NCI-H2196 treated with DMSO at 0.1 percent for 48 hours (cell line): ENCODE results near the gene KRT2.

ENCODE experiments used
- DNase-seq: peaks from one replicate; lab custom pipeline; 2025; ENCODE audit not compliant: unreplicated experiment; lab: John Stamatoyannopoulos, UW

The KRT2 gene

GRCh38 chr12:52651726-52652261 lies at the start of gene KRT2:
KRT2 (minus strand) TSS chr12:52652211; CDS start chr12:52652142, 69 bp downstream.
- no peak for DNase-seq

GRCh38 chr12:52701281-52701680 lies 49.3 kb upstream of the KRT2 start:
- DNase-seq, result no peak

- no peak for DNase-seq
These were observed 47.9 kb upstream of the KRT2 start for GRCh38 chr12:52699960-52700359.

- DNase-seq, result no peak
These were observed 47.4 kb upstream of the KRT2 start for GRCh38 chr12:52699373-52699772.

GRCh38 chr12:52698651-52699340 lies 46.8 kb upstream of the KRT2 start:
- no peak for DNase-seq

- no peak for DNase-seq
These were observed 45.1 kb upstream of the KRT2 start for GRCh38 chr12:52697058-52697582.

- no peak for DNase-seq
These were observed 44.6 kb upstream of the KRT2 start for GRCh38 chr12:52696588-52696987.

GRCh38 chr12:52695039-52695438 lies 43.0 kb upstream of the KRT2 start:
- DNase-seq, result no peak

- DNase-seq, result no peak
These were observed 42.1 kb upstream of the KRT2 start for GRCh38 chr12:52694151-52694550.

- no peak for DNase-seq
These were observed 41.2 kb upstream of the KRT2 start for GRCh38 chr12:52693261-52693660.

- no peak for DNase-seq
These were observed 40.2 kb upstream of the KRT2 start for GRCh38 chr12:52692254-52692653.

GRCh38 chr12:52691841-52692150 lies 39.8 kb upstream of the KRT2 start:
- DNase-seq, result no peak

GRCh38 chr12:52691076-52691840 lies 39.2 kb upstream of the KRT2 start:
- DNase-seq, result no peak

GRCh38 chr12:52690351-52691075 lies 38.5 kb upstream of the KRT2 start:
- no peak for DNase-seq

- no peak for DNase-seq
These were observed 37.9 kb upstream of the KRT2 start for GRCh38 chr12:52689936-52690335.

GRCh38 chr12:52689239-52689638 lies 37.2 kb upstream of the KRT2 start:
- no peak for DNase-seq

- DNase-seq, result no peak
These were observed 36.5 kb upstream of the KRT2 start for GRCh38 chr12:52688481-52688880.

- peak; percentile 22 for DNase-seq
These were observed 35.7 kb upstream of the KRT2 start for GRCh38 chr12:52687497-52688385.

GRCh38 chr12:52686756-52687487 lies 34.9 kb upstream of the KRT2 start:
- no peak for DNase-seq

- DNase-seq, result no peak
These were observed 34.1 kb upstream of the KRT2 start for GRCh38 chr12:52686063-52686462.
